Activated naive CD4-positive, alpha-beta T cell treated with anti-CD3 and anti-CD28 coated beads for 36 hours (primary cell): Measurements from ENCODE around the gene EFNA5. TPM values are rescaled to one million over a fixed set of nuclear protein-coding genes. Genes with fewer than 3 reads are reported as not detected.

Experiments
- CTCF ChIA-PET: fragments of 350-600 bp; sonication (Branson Sonifier 250); formaldehyde crosslinking; loops from one replicate; lab custom pipeline; 2021; ENCODE audit warnings: antibody characterized with exemption; lab: Charles Lee
- DNase-seq: peaks from one replicate; pipeline ENCODE4 v3.0.0-alpha.2; 2020
- H3K27ac Mint-ChIP-seq: one replicate; pipeline ENCODE4 v1.8.0; 2021; ENCODE audit warnings: mild to moderate bottlenecking, mixed read lengths
- H3K27me3 Mint-ChIP-seq: one replicate; pipeline ENCODE4 v1.8.0; 2021; ENCODE audit warnings: low read depth, mixed read lengths
- H3K36me3 Mint-ChIP-seq: one replicate; pipeline ENCODE4 v1.8.0; 2021; ENCODE audit warnings: low read depth, mixed read lengths
- H3K4me1 Mint-ChIP-seq: one replicate; pipeline ENCODE4 v1.8.0; 2021; ENCODE audit warnings: low read depth, mixed read lengths
- H3K4me3 Mint-ChIP-seq: one replicate; pipeline ENCODE4 v1.8.0; 2021; ENCODE audit warnings: mild to moderate bottlenecking, moderate library complexity, mixed read lengths
- H3K9me3 Mint-ChIP-seq: one replicate; pipeline ENCODE4 v1.8.0; 2021; ENCODE audit warnings: mixed read lengths
- intact Hi-C: fragments of 100-400 bp; cut with micrococcal nuclease; formaldehyde crosslinking; loops from one replicate; pipeline ENCODE4 v1.15.1; 2023
- total RNA-seq, 2 experiments: library from RNA; stranded (reverse); gene quantifications; one replicate each; pipeline ENCODE4 v1.2.3, GENCODE V29; 2021

Gene EFNA5
- total RNA-seq, 2 experiments from 2014 or later = not detected

DNA sequence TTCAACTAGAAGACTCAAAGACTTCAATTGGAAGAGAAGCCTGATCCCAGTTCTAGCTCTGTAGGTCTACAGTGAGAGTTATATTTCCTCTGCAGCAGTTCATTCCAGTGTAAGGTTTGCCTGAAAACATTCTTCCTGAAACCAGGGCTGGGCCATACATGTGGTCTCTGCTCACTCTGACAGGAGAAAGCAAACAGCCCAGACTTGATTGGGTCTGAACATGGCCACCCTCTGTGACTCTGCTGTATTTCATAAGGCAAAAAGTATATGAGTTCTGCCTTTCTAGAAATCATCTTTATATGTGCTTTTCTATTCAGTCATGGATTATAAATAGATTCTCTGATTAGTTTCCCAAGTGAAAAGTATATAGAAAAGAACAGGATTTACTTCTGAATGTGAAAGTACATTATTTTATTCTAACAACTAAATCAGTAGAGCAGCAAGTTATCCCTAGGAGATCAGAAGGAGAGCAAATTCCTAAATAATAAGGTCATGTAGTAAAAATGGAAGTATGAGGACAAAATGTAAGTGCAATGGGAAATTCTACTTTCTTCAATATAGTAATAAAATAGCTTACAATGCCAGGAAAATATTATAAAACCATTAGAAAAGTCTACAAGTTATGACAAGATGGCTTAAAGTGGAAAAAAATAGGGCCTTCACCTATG, 144.3 kb downstream of the EFNA5 start:
- no peak overlapping the region for H3K4me3 Mint-ChIP-seq
- H3K4me1 Mint-ChIP-seq = no peaks in the 10 kb centered on the region
- CTCF ChIA-PET = no interaction called here
- intact Hi-C loops = no loop called here
- no peaks in the 10 kb centered on the region for H3K27me3 Mint-ChIP-seq
- no peaks in the 10 kb centered on the region for H3K36me3 Mint-ChIP-seq
- no peak overlapping the region for H3K27ac Mint-ChIP-seq
- DNase-seq = no peak
- no peaks in the 10 kb centered on the region for H3K9me3 Mint-ChIP-seq

GRCh38 chr5:107524111-107524510, 146.6 kb downstream of the EFNA5 start:
- Mint-ChIP-seq H3K4me3 (no peak overlapping the region), H3K9me3 (no peaks in the 10 kb centered on the region), H3K36me3 (no peaks in the 10 kb centered on the region), H3K4me1 (no peaks in the 10 kb centered on the region), H3K27me3 (no peaks in the 10 kb centered on the region), H3K27ac (no peak overlapping the region)
- CTCF ChIA-PET = no interaction called here
- intact Hi-C loops = no loop called here
- no peak for DNase-seq

DNA sequence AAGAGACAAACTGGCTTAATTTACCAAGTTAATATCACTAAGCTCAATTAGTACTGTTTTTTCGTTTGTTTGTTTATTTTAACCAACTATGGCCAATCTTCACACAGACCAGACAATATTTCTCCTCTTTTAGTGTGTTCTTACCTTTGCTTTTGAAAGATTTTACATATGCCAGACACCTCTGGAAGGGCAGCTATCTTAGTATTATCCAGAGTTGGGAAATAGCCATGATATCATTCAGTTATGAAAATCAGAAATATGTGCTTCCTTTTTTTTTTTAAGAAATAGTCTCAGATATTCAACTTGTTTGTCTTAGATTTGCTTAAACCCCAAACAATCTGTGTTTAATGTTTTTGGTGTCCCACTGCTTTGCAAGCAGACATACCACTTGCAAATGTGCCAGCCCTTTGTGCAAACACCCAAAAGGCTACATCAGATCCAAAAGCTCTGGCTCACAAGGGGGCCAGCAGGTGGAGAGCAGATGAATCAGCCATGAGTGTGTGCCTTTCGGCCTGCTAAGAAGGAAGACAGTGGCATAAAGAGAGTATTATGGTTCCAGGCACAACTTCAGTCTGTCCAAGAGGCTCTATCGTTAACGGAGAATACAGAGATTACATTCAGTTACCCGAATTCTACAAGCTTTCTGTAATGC, 147.6 kb downstream of the EFNA5 start:
- Mint-ChIP-seq H3K36me3 (no peaks in the 10 kb centered on the region), H3K27me3 (no peaks in the 10 kb centered on the region), H3K4me1 (no peaks in the 10 kb centered on the region), H3K4me3 (no peak overlapping the region), H3K27ac (no peak overlapping the region), H3K9me3 (no peaks in the 10 kb centered on the region)
- CTCF ChIA-PET = no interaction called here
- DNase-seq = no peak
- intact Hi-C loops = no loop called here

DNA sequence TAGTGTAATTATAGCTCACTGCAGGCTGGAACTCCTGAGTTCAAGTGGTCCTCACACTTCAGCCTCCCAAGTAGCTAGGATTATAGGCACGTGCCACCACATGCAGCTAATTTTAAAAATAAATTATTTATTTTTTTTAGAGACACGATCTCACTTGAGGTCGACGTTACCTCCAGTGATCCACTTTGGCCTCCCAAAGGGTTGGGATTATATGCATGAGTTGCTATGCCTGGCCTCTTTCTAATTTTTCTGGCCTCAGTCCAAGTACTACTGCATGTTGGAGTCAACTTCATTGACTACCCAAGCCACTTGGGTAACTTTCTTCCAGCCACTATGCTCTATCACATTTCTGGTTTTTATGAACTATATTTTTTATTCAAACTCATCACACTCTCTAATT, 148.3 kb downstream of the EFNA5 start:
- Mint-ChIP-seq H3K9me3 (no peaks in the 10 kb centered on the region), H3K27ac (no peak overlapping the region), H3K27me3 (no peaks in the 10 kb centered on the region), H3K4me1 (no peaks in the 10 kb centered on the region), H3K4me3 (no peak overlapping the region), H3K36me3 (no peaks in the 10 kb centered on the region)
- CTCF ChIA-PET = no interaction called here
- intact Hi-C loops = no loop called here
- no peak for DNase-seq

DNA sequence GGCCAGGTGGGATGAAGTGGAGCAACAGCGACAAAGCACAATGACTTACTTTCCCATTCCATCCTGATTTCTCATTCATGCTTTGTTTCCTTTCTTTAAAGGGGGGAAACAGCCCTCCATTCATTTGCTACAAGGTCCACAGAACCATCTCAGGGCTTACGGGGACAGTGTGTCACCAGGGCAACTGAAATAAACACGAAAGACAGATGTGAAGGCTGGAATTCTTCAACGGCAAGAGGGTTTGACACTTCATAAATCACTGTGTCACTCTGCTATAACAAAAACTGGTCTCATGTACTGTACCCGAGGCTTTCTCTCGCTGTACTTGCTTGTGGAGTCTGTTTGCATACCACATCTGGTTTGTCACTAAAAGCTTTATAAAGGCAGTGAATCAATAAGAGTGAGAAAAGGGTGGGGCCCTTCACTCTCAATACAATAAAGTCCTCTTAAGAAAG, 150.8 kb downstream of the EFNA5 start:
- Mint-ChIP-seq H3K9me3 (no peaks in the 10 kb centered on the region), H3K36me3 (no peaks in the 10 kb centered on the region), H3K27me3 (peaks cover 4% of the 10 kb centered on the region), H3K4me3 (no peak overlapping the region), H3K4me1 (no peaks in the 10 kb centered on the region), H3K27ac (no peak overlapping the region)
- intact Hi-C loops = no loop called here
- DNase-seq = no peak
- CTCF ChIA-PET = interaction anchor here (1.3 kb wide), 1 partner anchor 53 kb away, joined by 4 read pairs; no protein-coding TSS in a partner anchor

- Mint-ChIP-seq H3K27me3 (peaks cover 9% of the 10 kb centered on the region), H3K4me3 (no peak overlapping the region), H3K36me3 (no peaks in the 10 kb centered on the region), H3K9me3 (no peaks in the 10 kb centered on the region), H3K4me1 (no peaks in the 10 kb centered on the region), H3K27ac (no peak overlapping the region)
- CTCF ChIA-PET = no interaction called here
- intact Hi-C loops = no loop called here
- DNase-seq = no peak
These were observed 152.1 kb downstream of the EFNA5 start for GRCh38 chr5:107518616-107519015.

DNA sequence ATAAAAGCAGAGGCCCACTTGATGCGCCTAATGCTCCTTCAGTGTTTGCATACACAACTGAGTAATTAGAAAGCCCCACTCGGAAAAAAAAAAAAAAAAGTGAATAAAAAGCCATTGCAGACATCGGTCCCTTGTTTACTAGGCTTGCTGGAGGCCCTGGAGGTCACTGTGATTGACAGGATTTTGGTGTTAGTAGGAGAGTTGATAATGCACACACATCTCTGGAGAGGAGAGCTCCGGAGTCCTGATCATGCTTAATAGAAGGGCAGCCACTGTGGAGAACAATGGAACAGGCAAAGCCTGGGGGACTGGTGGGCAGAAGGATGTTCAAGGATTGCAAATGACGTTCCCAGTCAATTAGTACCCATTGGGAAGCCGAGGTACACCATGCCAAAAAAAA, 152.5 kb downstream of the EFNA5 start:
- no peaks in the 10 kb centered on the region for H3K4me1 Mint-ChIP-seq
- intact Hi-C loops = no loop called here
- CTCF ChIA-PET = no interaction called here
- no peak overlapping the region for H3K27ac Mint-ChIP-seq
- no peaks in the 10 kb centered on the region for H3K9me3 Mint-ChIP-seq
- DNase-seq = no peak
- H3K4me3 Mint-ChIP-seq = no peak overlapping the region
- no peaks in the 10 kb centered on the region for H3K36me3 Mint-ChIP-seq
- peaks cover 10% of the 10 kb centered on the region for H3K27me3 Mint-ChIP-seq

DNA sequence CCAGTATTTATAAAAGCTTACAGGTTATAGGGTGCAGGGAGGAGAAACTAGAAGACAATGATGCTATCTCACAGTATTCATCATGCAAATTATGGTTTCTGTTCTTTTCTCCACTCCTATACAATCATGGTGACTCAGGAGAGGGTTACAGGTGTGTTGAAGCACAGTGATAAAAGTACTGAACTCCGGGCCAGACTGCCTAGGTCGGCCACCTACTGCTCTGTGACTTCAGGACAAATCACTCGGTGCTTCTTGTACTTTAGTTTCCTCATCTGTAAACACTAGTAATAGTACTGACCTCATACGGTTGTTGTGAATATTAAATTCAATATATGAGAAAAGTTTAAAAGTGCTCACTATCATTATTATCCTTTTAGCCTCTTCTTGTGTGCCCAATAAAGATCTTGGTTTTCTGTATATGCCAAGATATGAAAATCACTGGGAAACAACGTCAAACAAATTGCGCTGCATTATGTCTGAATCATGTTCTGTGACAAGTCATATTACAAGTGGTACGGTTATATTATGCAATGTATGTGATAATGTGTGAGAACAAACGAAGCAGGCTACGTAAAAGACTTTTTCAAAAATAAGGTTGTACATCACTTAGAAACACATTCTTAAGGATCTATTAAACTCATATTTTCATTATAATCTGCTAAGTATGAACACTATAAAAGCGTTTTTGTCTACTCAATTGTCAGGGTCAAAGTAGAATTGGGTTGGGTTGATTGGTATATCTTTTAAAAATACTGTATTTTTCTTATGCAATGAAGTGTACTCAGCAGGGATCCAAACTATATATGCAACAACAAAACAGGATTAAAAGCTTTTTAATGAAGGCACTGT, 153.3 kb downstream of the EFNA5 start:
- CTCF ChIA-PET = no interaction called here
- intact Hi-C loops = no loop called here
- Mint-ChIP-seq H3K9me3 (no peaks in the 10 kb centered on the region), H3K27ac (no peak overlapping the region), H3K4me3 (no peak overlapping the region), H3K27me3 (peaks cover 10% of the 10 kb centered on the region), H3K4me1 (no peaks in the 10 kb centered on the region), H3K36me3 (no peaks in the 10 kb centered on the region)
- no peak for DNase-seq

DNA sequence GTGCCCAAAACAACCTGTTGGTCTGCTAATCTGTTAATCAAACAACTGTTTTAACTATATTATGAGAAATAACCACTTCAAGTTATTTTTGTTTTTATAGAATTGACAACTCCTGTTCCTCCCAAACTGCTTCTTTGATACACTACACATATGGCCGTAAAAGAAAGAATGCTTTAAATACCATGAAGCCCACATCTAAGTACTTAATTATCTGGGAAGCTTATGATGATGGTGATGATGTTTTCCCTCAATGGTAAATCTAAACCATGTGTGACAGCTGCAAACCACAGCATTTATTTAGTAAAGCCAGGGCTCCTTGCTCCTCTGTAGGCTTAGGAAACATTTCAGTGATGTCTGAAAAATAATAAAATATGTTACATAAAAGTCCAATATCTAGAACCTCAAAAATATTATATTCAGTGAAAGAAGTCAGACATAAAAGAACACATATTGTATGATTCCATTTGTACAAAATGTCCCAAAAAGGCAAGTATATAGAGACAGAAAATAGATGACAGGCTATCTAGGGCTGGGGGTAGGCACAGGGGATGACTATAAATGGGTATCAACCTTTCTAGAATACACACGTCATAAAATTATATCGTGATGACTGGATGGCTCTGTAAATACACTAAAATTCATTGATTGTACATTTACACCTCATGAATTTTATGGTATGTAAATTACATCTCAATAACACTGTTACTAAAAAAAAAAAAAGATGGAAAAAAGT, 154.1 kb downstream of the EFNA5 start:
- Mint-ChIP-seq H3K9me3 (no peaks in the 10 kb centered on the region), H3K4me3 (no peak overlapping the region), H3K4me1 (no peaks in the 10 kb centered on the region), H3K36me3 (no peaks in the 10 kb centered on the region), H3K27ac (no peak overlapping the region), H3K27me3 (peaks cover 10% of the 10 kb centered on the region)
- intact Hi-C loops = no loop called here
- no peak for DNase-seq
- CTCF ChIA-PET = no interaction called here

DNA sequence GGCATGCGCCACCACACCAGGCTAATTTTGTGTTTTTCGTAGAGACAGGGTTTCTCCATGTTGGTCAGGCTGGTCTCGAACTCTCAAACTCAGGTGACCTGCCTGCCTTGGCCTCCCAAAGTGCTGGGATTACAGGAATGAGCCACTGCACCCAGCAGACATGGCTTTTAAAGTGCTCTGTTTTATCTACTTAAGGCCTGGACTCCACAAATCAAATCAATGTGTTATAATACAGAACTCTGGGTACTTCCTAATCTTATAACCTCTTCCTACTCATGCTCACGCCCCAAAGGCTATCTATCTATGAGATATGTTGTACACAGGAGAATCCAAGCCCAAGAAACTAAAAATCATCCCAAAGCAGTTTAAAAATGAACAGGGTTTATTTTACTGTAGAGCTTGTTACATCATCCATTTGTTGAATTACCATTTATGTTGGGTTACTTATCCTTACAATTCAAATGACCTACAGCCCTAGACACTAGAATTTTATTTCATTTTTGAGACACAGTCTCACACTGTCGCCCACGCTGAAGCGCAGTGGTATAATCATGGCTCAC, 155.1 kb downstream of the EFNA5 start:
- DNase-seq = no peak
- H3K4me1 Mint-ChIP-seq = no peaks in the 10 kb centered on the region
- peaks cover 10% of the 10 kb centered on the region for H3K27me3 Mint-ChIP-seq
- no peaks in the 10 kb centered on the region for H3K9me3 Mint-ChIP-seq
- H3K36me3 Mint-ChIP-seq = no peaks in the 10 kb centered on the region
- CTCF ChIA-PET = no interaction called here
- intact Hi-C loops = no loop called here
- no peak overlapping the region for H3K4me3 Mint-ChIP-seq
- H3K27ac Mint-ChIP-seq = no peak overlapping the region

DNA sequence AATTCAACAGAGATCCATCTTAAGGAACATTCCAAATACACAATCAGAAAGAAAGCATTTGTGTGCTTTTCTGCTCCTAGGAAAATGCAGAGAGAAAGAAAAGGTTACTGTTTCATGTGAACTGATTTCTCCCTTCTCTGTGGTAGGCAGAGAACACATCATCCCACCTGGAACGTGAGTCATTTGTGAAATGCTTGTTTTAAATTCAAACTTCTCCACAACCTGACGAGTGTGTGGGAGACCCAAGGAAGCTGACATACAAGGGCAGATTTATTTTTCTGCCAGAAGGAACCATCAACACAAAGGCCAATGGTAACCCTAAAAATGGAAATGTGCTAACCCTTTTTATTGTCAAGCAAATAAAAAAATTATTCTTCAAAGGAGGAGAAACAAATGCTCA, 156.4 kb downstream of the EFNA5 start:
- no peak overlapping the region for H3K27ac Mint-ChIP-seq
- H3K27me3 Mint-ChIP-seq = peaks cover 10% of the 10 kb centered on the region
- H3K4me1 Mint-ChIP-seq = no peaks in the 10 kb centered on the region
- no peak for DNase-seq
- no peaks in the 10 kb centered on the region for H3K36me3 Mint-ChIP-seq
- CTCF ChIA-PET = no interaction called here
- intact Hi-C loops = no loop called here
- H3K4me3 Mint-ChIP-seq = no peak overlapping the region
- no peaks in the 10 kb centered on the region for H3K9me3 Mint-ChIP-seq
